Colonic mucosa (tissue), 4 donors: ENCODE measurements around the gene UBQLN1. TPM values are rescaled to one million over a fixed set of nuclear protein-coding genes. Genes with fewer than 3 reads are reported as not detected.

ENCODE experiments used
- DNase-seq: peaks from one replicate; pipeline ENCODE4 v3.0.0-alpha.2; 2020
- H3K27ac ChIP-seq: fragments of 200-600 bp; one replicate; pipeline ENCODE4 v1.8.0; 2021
- H3K27me3 ChIP-seq: fragments of 200-600 bp; one replicate; pipeline ENCODE4 v1.8.0; 2021
- H3K36me3 ChIP-seq: fragments of 200-600 bp; one replicate; pipeline ENCODE4 v1.8.0; 2021
- H3K4me1 ChIP-seq: fragments of 200-600 bp; one replicate; pipeline ENCODE4 v1.8.0; 2021; ENCODE audit warnings: mild to moderate bottlenecking
- H3K4me3 ChIP-seq: fragments of 200-600 bp; one replicate; pipeline ENCODE4 v1.8.0; 2021
- H3K9ac ChIP-seq, 2 donors: one replicate each; pipeline ENCODE4 v1.7.0; 2013; ENCODE audit warnings: control low read depth in 2 of 2, low read depth in 2 of 2, low read length in 2 of 2
- H3K9me3 ChIP-seq: fragments of 200-600 bp; one replicate; pipeline ENCODE4 v1.8.0; 2021
- intact Hi-C: fragments of 100-400 bp; cut with DNase I; formaldehyde crosslinking; loops from one replicate; pipeline ENCODE4 v1.14.1; 2022
- total RNA-seq, 2 donors: library from RNA; stranded (reverse); fragmentation: NEBNext Ultra II Directional in 1 of 2; extraction: Animal tissue kit (Norgen Biotek cat#: 25700) in 1 of 2; gene quantifications; one replicate each; pipeline ENCODE4 v1.2.1, GENCODE V29; 2021
- TF ChIP-seq, protein P1 (sequence below): fragments of 200-600 bp; IDR thresholded peaks from one replicate; pipeline ENCODE4 v1.8.0; 2022; ENCODE audit warnings: antibody characterized with exemption, mild to moderate bottlenecking
- donor health status: healthy.
- donor health status: DM: no; HTN: no; CAD: no.
- donor health status: DM: no; HTN: no; CAD: no.

UBQLN1 gene
- total RNA-seq, 2 donors from 2014 or later: 87.3 to 101 TPM

DNA sequence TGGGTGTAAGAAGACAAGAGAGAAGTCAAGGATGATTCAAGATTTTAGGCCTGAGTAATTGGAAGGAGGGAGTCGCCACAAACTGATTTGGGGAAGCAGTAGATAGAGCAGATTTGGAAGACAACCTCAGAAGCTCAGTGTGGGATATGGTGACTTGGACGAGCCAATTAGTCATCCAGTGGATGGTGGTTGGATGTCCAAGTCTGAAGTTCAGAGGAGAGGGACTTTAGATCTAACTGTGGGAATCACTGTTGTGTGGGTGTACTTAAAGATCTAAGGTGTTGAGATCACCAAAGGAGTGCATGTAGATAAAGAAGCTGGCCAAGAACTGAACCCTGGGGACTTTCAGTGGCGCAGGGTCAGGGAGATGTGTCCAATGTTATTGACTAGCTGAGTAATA, 82.6 kb downstream of the UBQLN1 start:
- Histone ChIP-seq H3K9me3 (no peaks in the 10 kb centered on the region), H3K9ac (no peak overlapping the region), H3K4me1 (peaks cover 3% of the 10 kb centered on the region), H3K27me3 (no peaks in the 10 kb centered on the region), H3K4me3 (no peak overlapping the region), H3K27ac (no peak overlapping the region), H3K36me3 (no peaks in the 10 kb centered on the region)
- no peak for DNase-seq
- intact Hi-C loops: loop anchor here (10.0 kb wide), 1 partner anchor 290 kb away; no protein-coding TSS in a partner anchor
- TF ChIP-seq, protein P1, sequence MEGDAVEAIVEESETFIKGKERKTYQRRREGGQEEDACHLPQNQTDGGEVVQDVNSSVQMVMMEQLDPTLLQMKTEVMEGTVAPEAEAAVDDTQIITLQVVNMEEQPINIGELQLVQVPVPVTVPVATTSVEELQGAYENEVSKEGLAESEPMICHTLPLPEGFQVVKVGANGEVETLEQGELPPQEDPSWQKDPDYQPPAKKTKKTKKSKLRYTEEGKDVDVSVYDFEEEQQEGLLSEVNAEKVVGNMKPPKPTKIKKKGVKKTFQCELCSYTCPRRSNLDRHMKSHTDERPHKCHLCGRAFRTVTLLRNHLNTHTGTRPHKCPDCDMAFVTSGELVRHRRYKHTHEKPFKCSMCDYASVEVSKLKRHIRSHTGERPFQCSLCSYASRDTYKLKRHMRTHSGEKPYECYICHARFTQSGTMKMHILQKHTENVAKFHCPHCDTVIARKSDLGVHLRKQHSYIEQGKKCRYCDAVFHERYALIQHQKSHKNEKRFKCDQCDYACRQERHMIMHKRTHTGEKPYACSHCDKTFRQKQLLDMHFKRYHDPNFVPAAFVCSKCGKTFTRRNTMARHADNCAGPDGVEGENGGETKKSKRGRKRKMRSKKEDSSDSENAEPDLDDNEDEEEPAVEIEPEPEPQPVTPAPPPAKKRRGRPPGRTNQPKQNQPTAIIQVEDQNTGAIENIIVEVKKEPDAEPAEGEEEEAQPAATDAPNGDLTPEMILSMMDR: no peak

DNA sequence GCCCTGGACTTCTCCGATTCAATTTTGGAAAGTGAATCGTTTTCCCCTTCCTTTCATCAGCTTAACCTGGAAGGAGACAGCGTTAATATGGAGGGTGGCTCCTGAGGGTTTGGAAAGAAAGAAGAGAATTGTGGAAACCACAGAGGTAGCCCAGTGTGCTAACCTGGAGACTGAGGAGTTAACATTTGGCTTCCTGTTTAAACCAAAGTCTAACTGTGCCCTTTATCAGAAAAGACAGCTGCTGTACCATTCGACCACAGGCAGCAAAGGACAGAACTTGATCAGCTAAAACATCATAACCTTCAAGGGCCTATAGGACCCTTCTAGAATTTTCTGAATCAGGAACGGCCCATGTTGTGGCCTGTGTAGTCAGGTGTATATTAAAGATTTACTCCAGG, 84.1 kb downstream of the UBQLN1 start:
- intact Hi-C loops: loop anchor here (10.0 kb wide), 1 partner anchor 291 kb away; no protein-coding TSS in a partner anchor
- Histone ChIP-seq H3K27ac (peak overlapping the region; percentile 96), H3K27me3 (no peaks in the 10 kb centered on the region), H3K4me1 (peaks cover 3% of the 10 kb centered on the region), H3K4me3 (peak overlapping the region; percentile 95), H3K9me3 (no peaks in the 10 kb centered on the region), H3K36me3 (no peaks in the 10 kb centered on the region), H3K9ac (peak overlapping the region; percentile 85 to 86)
- TF ChIP-seq, protein P1: no peak
- peak; percentile 42 for DNase-seq

DNA sequence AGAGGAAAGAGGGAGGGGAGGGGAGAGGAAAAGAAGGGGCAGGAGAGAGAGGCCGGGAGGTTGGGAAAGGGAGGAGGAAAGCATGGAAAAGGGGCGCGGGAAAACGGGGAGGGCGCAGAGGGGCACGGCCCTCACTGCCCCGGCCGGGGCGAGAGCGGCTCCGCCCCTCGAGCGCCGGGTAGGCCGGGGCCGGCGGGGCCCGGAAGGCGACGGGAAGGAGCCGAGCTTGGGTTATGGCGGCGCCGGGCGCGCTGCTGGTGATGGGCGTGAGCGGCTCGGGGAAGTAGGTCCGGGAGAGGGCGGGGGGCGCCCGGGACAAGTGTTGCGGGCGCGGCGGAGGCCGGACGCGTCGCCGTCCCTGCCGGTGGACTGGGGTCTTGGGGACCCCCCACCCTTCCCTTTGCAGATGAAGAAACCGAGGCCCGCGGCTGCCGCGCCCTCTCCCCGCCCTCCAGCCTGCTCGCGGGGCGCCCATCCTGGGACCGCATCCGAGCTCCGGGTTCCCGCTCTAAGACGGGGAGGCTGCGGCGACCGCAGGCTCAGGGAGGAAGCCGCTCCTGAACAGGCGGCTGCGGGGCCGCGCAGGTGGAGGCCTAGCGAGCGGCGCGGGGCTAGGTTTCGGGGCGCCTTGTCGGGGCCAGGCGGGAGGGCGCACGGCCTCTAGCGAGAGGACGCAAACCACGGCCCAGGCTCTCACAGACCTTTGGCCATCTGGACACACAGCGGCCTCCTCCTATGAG, 84.6 kb downstream of the UBQLN1 start, which contains the start of gene IDNK:
TSS of gene IDNK (plus strand) at position 205 of the 740 bp plus-strand sequence. CDS start at position 234, 29 bp downstream.
- H3K4me3 ChIP-seq: peak within 1 kb of the TSS; percentile 95
- intact Hi-C loops: loop anchor here (10.0 kb wide), 1 partner anchor 292 kb away; no protein-coding TSS in a partner anchor
- peak; percentile 85 for DNase-seq
- H3K36me3 ChIP-seq: no peaks in the 10 kb centered on the region
- H3K27me3 ChIP-seq: no peaks in the 10 kb centered on the region
- TF ChIP-seq, protein P1: no peak
- peak within 1 kb of the TSS; percentile 96 for H3K27ac ChIP-seq
- H3K9ac ChIP-seq: peak within 1 kb of the TSS; percentile 85 to 86
- H3K4me1 ChIP-seq: peaks cover 3% of the 10 kb centered on the region
- no peaks in the 10 kb centered on the region for H3K9me3 ChIP-seq

DNA sequence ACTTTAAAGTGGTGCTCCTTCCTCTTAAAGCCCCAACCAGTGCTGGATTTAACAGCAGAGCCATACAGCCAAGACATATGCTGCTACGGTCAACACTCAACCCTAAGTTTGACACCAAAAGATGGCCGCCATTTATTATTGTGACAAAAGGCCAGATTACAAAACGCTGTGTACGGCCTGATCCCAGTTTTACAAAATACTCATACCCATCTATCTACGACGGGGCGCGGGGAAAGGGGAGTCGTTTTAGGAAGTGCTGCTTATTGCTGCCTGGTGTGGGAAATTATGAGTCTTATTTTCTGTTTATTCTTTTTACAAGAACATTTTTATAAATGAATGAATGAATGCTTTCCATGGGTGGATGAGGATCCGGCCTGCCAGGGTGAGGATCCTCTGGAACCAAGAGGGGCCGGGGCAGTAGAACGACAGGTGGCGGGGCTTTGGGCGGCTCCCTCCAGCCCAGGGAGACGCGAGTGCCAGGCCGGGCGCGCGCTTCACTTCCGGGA, 85.3 kb downstream of the UBQLN1 start:
- no peaks in the 10 kb centered on the region for H3K36me3 ChIP-seq
- intact Hi-C loops: loop anchor here (10.0 kb wide), 1 partner anchor 292 kb away; no protein-coding TSS in a partner anchor
- peaks cover 3% of the 10 kb centered on the region for H3K4me1 ChIP-seq
- H3K27ac ChIP-seq: peak overlapping the region; percentile 96
- H3K9me3 ChIP-seq: no peaks in the 10 kb centered on the region
- H3K4me3 ChIP-seq: peak overlapping the region; percentile 95
- TF ChIP-seq, protein P1: no peak
- peak overlapping the region; percentile 85 to 86 for H3K9ac ChIP-seq
- DNase-seq: no peak
- no peaks in the 10 kb centered on the region for H3K27me3 ChIP-seq

DNA sequence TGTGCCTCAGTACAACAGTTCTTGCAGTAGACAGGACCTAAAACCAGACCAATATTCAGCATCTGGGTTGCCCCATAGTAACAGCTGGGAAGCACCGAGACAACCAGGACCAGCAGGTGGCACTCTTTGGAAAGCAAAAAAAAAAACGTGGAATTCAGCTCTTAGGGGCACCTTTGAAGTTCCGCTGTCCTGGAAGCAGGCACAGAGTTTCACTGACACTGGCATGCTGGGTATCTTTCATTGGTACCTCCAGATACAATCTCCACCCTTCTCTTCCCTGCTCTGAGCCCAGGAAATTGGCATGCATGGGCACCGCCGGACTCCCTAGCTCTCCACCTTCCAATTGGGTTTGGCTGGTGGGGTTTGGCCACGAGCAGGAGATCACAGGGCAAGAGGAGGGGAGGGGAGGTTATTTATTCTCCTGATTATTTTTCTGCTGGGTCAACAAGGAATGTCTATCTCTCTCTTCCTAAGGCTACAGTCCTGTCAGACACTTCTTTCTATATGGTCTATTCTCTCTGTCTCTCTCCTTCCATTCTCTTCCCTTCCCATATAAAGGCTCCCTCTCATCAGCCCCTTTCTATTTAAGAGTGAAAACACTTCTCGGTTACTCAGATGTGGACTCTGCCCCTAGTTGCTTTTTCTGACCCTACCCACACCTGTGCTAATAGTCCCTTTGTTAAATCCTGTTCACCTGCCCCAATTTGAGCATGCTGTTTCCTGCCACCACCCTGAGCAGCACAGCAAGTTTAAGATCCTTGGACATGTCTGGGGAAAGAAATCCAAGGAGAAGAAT, 86.7 kb downstream of the UBQLN1 start:
- Histone ChIP-seq H3K36me3 (no peaks in the 10 kb centered on the region), H3K4me3 (peak overlapping the region; percentile 14)

More for the DNA sequence above, 86.7 kb downstream of the UBQLN1 start:
- Histone ChIP-seq H3K27ac (no peak overlapping the region), H3K27me3 (no peaks in the 10 kb centered on the region), H3K9me3 (no peaks in the 10 kb centered on the region), H3K9ac (no peak overlapping the region), H3K4me1 (peaks cover 3% of the 10 kb centered on the region)
- DNase-seq: peak; percentile 64
- intact Hi-C loops: loop anchor here (2.0 to 10.0 kb wide), 2 partner anchors 26 to 294 kb away; no protein-coding TSS in a partner anchor
- TF ChIP-seq, protein P1: peak; percentile 44
